Stomach (tissue), 4 donors: ENCODE results near the gene USP24.
"Not testable (repeated sequence)": the region's sequence is repeated elsewhere in the genome, so short reads cannot be mapped to it uniquely, and the experiment has no call there.

Source experiments
- CTCF ChIP-seq, 7 experiments: fragments of 450-650 bp in 4 of 7; fragments of 200-600 bp in 3 of 7; sonication (generic) in 3 of 7; IDR thresholded peaks; one replicate each; pipeline ENCODE4 v1.5.1; 2016 to 2019; ENCODE audit warnings: antibody characterized with exemption in 7 of 7, control low read depth in 2 of 7, mild to moderate bottlenecking in 1 of 7
- EP300 ChIP-seq: sonication (generic); formaldehyde crosslinking; IDR thresholded peaks from one replicate; pipeline ENCODE4 v1.6.1; 2017; ENCODE audit warnings: antibody characterized with exemption
- POLR2A ChIP-seq, 4 donors: fragments of 450-650 bp; IDR thresholded peaks; one replicate each; pipeline ENCODE4 v1.6.1; 2016; ENCODE audit warnings: antibody characterized with exemption in 4 of 4, control low read depth in 2 of 4, mild to moderate bottlenecking in 1 of 4, moderate library complexity in 1 of 4
- POLR2AphosphoS5 ChIP-seq, 3 donors: sonication (generic); formaldehyde crosslinking; IDR thresholded peaks; one replicate each; pipeline ENCODE4 v1.6.1; 2016; ENCODE audit warnings: antibody characterized with exemption in 3 of 3

- TF ChIP-seq CTCF (IDR thresholded peaks at IDR 0.05); POLR2A (IDR thresholded peaks at IDR 0.05); EP300; POLR2AphosphoS5 (IDR thresholded peaks at IDR 0.05): not testable (repeated sequence)
Measured at GRCh38 chr1:55026682-55027081, 188.5 kb downstream of the USP24 start.
